NCI-H82 treated with DMSO at 0.1 percent for 48 hours (cell line): Measurements from ENCODE around the gene ARMC8.

ENCODE experiments used
- DNase-seq: peaks from one replicate; lab custom pipeline; 2025; ENCODE audit not compliant: unreplicated experiment; lab: John Stamatoyannopoulos, UW

Gene ARMC8

GRCh38 chr3:138344754-138345153 lies 157.7 kb downstream of the ARMC8 start:
- DNase-seq = no peak
